ENCODE measurements around the gene BTNL9.
"Not testable (repeated sequence)": the region's sequence is repeated elsewhere in the genome, so short reads cannot be mapped to it uniquely, and the experiment has no call there.

The BTNL9 gene

DNA sequence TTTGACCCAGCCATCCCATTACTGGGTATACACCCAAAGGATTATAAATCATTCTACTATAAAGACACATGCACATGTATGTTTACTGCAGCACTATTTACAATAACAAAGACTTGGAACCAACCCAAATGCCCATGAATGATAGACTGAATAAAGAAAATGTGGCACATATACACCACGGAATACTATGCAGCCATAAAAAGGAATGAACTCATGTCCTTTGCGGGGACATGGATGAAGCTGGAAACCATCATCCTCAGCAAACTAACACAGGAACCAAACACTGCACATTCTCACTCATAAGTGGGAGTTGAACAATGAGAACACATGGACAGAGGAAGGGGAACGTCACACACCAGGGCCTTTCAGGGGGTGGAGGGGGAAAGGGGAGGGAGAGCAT, 22.6 kb upstream of the BTNL9 start:
- H3K4me1 ChIP-seq (ENCODE audit: control extremely low read depth in 1 of 4, control insufficient read depth in 4 of 4, insufficient read depth in 4 of 4, low read length in 3 of 4); H3K36me3 ChIP-seq (ENCODE audit: control insufficient read depth in 4 of 4, insufficient read depth in 4 of 4, low read length in 3 of 4); DNase-seq; H3K27ac ChIP-seq (ENCODE audit: insufficient read depth in 1 of 2, low read depth in 1 of 2, low read length in 2 of 2, poor library complexity in 1 of 2, severe bottlenecking in 2 of 2); H3K4me3 ChIP-seq (ENCODE audit: control insufficient read depth in 1 of 7, extremely low read depth in 1 of 7, insufficient read depth in 4 of 7, low read depth in 2 of 7, low read length in 6 of 7); POLR2A ChIA-PET; H3K27me3 ChIP-seq (replicated peaks in 2 of 5; ENCODE audit: control insufficient read depth in 4 of 5, insufficient read depth in 5 of 5, low read length in 4 of 5); CTCF ChIA-PET: not testable (repeated sequence)
- WGBS (ENCODE audit: insufficient coverage), result no CpG with 5 or more reads among the region's 3 CpGs
- H3K9me3 ChIP-seq (ENCODE audit: control extremely low read depth in 1 of 5, control insufficient read depth in 4 of 5, insufficient read depth in 2 of 5, low read depth in 1 of 5, low read length in 4 of 5), result peaks cover 0 to 19% (median 3%) of the 10 kb centered on the region in 5 experiments

DNA sequence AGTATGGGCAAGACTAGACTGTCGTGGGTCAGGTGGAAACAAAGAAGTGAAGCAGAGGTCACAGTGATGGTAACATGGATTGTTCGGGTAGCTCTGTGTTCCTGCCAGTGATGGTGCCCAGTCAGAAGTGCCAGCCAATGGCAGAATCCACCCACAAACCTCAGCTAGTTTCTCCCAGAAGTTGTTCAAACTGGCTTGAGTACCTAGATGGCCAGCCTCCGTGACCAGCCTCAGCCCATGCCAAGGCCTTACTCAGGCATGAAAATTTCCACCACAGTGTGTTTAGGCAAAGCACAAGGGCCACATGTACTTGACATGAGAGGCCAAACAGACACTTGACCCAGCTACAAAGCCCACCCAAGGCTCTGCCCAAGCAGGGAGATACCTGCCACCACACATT, 19.4 kb upstream of the BTNL9 start:
- H3K4me3 ChIP-seq (ENCODE audit: control insufficient read depth in 1 of 7, extremely low read depth in 1 of 7, insufficient read depth in 4 of 7, low read depth in 2 of 7, low read length in 6 of 7), result no peak overlapping the region
- H3K27me3 ChIP-seq (replicated peaks in 2 of 5; ENCODE audit: control insufficient read depth in 4 of 5, insufficient read depth in 5 of 5, low read length in 4 of 5), result peaks cover 0 to 2% (median 0%) of the 10 kb centered on the region in 5 experiments
- ChIA-PET POLR2A (no interaction called here), CTCF (no interaction called here)
- DNase-seq, result no peak
- peaks cover 0 to 41% (median 12%) of the 10 kb centered on the region in 5 experiments for H3K9me3 ChIP-seq (ENCODE audit: control extremely low read depth in 1 of 5, control insufficient read depth in 4 of 5, insufficient read depth in 2 of 5, low read depth in 1 of 5, low read length in 4 of 5)
- H3K4me1 ChIP-seq (ENCODE audit: control extremely low read depth in 1 of 4, control insufficient read depth in 4 of 4, insufficient read depth in 4 of 4, low read length in 3 of 4), result no peaks in the 10 kb centered on the region
- H3K36me3 ChIP-seq (ENCODE audit: control insufficient read depth in 4 of 4, insufficient read depth in 4 of 4, low read length in 3 of 4), result no peaks in the 10 kb centered on the region
- 89% methylated on average over 2 of the region's 3 CpGs for WGBS (ENCODE audit: insufficient coverage)
- H3K27ac ChIP-seq (ENCODE audit: insufficient read depth in 1 of 2, low read depth in 1 of 2, low read length in 2 of 2, poor library complexity in 1 of 2, severe bottlenecking in 2 of 2), result no peak overlapping the region

DNA sequence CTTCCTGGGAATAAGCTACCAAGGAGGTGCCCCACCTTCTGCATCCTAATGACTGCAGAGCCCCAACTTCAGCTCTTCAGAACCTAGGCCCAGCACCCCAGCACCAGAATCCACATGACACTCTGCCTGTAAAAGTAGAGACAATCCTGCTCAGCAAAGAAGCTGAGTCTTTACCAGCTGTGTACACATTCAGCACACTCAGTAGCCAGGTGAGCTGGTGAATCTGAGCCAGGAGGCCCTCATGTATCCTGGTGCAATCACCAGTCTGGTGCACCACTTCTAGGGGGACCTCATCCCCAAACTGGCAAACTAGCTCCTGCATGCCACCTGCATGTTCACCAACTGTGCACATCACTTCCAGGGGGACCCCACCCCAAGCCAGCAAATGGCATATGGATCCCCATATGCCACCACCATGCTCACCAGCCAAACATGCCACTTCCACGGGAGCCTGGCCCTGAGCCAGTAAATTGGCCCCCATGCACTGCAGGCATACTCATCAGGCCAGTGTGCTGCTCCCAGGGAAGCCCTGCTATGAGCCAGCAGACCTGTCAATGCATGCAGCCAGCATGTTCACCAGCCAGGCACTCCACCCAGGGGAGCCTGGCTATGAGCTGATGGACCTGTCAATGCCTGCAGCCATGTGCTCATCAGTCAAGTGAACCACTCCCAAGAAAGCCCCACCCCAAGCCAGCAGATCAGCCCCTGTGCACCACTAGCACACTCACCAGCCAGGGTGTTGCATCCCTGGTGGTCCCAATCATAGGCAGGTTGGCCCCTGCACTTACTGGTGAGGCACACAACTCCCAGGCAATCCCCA, 15.6 kb upstream of the BTNL9 start:
- ChIA-PET POLR2A (interaction anchor here (0.7 kb wide), 1 partner anchor 40 kb away, joined by 3 read pairs; no protein-coding TSS in a partner anchor), CTCF (no interaction called here)
- WGBS (ENCODE audit: insufficient coverage), result no CpG with 5 or more reads among the region's 1 CpG
- Histone ChIP-seq H3K4me1 (ENCODE audit: control extremely low read depth in 1 of 4, control insufficient read depth in 4 of 4, insufficient read depth in 4 of 4, low read length in 3 of 4) (no peaks in the 10 kb centered on the region), H3K27ac (ENCODE audit: insufficient read depth in 1 of 2, low read depth in 1 of 2, low read length in 2 of 2, poor library complexity in 1 of 2, severe bottlenecking in 2 of 2) (no peak overlapping the region), H3K9me3 (ENCODE audit: control extremely low read depth in 1 of 5, control insufficient read depth in 4 of 5, insufficient read depth in 2 of 5, low read depth in 1 of 5, low read length in 4 of 5) (peaks cover 0 to 41% (median 12%) of the 10 kb centered on the region in 5 experiments), H3K36me3 (ENCODE audit: control insufficient read depth in 4 of 4, insufficient read depth in 4 of 4, low read length in 3 of 4) (no peaks in the 10 kb centered on the region), H3K4me3 (ENCODE audit: control insufficient read depth in 1 of 7, extremely low read depth in 1 of 7, insufficient read depth in 4 of 7, low read depth in 2 of 7, low read length in 6 of 7) (no peak overlapping the region), H3K27me3 (replicated peaks in 2 of 5; ENCODE audit: control insufficient read depth in 4 of 5, insufficient read depth in 5 of 5, low read length in 4 of 5) (peaks cover 0 to 3% (median 0%) of the 10 kb centered on the region in 5 experiments)
- DNase-seq, result no peak

DNA sequence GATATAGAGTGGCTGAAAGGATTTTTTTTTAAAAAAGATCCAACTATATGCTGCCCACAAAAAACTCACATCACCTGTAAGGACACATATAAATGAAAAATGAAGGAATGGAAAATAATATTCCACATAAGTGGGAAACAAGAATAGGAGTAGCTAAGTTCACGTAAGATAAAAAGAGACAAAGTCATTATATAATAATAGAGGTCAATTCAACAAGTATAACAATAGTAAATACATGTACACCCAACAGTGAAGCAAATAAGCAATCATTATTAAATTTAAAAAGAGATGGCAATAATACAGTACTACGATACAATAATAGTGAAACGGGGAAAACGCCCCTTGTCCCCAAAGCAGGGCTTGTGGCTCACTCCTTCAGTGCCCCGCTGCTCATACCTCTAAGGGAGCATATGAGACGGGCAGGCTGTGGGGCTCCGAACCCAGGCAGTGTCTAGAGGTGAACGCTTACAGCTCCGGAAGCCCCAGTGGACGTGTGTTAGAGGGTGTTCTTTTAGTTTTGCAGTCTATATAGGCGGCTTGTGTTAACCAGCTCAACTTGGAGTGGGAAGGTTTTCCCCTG, 12.5 kb upstream of the BTNL9 start:
- Histone ChIP-seq H3K4me1 (ENCODE audit: control extremely low read depth in 1 of 4, control insufficient read depth in 4 of 4, insufficient read depth in 4 of 4, low read length in 3 of 4) (no peaks in the 10 kb centered on the region), H3K36me3 (ENCODE audit: control insufficient read depth in 4 of 4, insufficient read depth in 4 of 4, low read length in 3 of 4) (no peaks in the 10 kb centered on the region), H3K27ac (ENCODE audit: insufficient read depth in 1 of 2, low read depth in 1 of 2, low read length in 2 of 2, poor library complexity in 1 of 2, severe bottlenecking in 2 of 2) (no peak overlapping the region), H3K9me3 (ENCODE audit: control extremely low read depth in 1 of 5, control insufficient read depth in 4 of 5, insufficient read depth in 2 of 5, low read depth in 1 of 5, low read length in 4 of 5) (peaks cover 0 to 23% (median 9%) of the 10 kb centered on the region in 5 experiments), H3K4me3 (ENCODE audit: control insufficient read depth in 1 of 7, extremely low read depth in 1 of 7, insufficient read depth in 4 of 7, low read depth in 2 of 7, low read length in 6 of 7) (no peak overlapping the region), H3K27me3 (replicated peaks in 2 of 5; ENCODE audit: control insufficient read depth in 4 of 5, insufficient read depth in 5 of 5, low read length in 4 of 5) (peaks cover 0 to 3% (median 0%) of the 10 kb centered on the region in 5 experiments)
- 100% methylated on average over 5 of the region's 11 CpGs for WGBS (ENCODE audit: insufficient coverage)
- ChIA-PET CTCF (no interaction called here), POLR2A (no interaction called here)
- no peak for DNase-seq

DNA sequence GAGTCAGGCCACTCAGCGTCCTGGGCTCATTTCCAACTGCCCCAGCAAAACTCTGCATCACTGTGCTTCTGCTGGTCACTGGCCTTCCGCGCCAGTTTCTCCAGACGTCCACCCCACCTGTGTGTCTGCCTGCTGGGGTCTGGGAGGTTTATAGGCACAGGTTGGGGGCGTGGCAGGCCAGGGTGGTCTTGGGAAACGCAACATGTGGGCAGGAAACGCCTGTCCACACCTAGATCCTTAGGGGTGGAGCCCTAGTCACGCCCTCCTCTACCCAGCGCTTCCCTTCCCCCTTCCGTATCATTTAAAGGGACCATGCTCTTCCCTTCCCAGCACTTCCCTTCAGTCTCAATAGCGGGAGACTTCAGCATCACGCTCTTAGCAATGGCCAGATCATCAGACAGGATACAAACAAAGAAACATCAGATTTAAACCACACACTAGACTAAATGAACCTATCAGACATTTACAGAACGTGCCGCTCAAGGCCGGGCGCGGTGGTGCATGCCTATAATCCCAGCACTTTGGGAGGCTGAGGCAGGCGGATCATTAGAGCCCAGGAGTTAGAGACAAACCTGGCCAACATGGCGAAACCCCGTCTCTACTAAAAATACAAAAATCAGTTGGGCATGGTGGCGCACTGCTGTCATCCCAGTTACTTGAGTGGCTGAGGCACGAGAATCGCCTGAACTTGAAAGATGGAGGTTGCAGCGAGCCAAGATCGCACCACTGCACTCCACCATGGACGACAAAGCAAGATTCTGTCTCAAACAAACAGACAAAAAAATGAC, 11.8 kb upstream of the BTNL9 start:
- CTCF ChIA-PET, result no interaction called here

DNA sequence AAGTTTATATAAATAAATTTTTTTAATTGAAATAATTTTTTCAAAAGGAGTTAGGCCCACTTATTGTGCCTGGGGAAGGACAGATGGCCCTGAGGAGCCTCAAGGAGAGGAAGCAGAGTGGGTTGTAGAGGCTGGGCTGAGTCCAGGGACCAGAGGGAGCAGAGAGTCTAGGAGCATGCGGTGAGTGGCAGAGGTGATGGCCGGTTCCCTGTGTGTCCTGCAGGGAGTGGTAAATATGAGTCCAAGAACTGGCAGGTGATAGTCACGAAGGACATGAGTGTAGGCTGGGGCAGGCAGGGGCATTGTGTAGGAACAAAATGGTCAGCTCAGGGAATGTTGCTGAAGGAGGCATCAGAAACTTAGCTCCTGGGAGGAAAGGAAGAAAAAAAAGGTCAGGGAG, 8.3 kb upstream of the BTNL9 start:
- Histone ChIP-seq H3K27me3 (replicated peaks in 2 of 5; ENCODE audit: control insufficient read depth in 4 of 5, insufficient read depth in 5 of 5, low read length in 4 of 5) (peaks cover 0 to 15% (median 3%) of the 10 kb centered on the region in 5 experiments), H3K9me3 (ENCODE audit: control extremely low read depth in 1 of 5, control insufficient read depth in 4 of 5, insufficient read depth in 2 of 5, low read depth in 1 of 5, low read length in 4 of 5) (peaks cover 0 to 12% (median 0%) of the 10 kb centered on the region in 5 experiments), H3K4me1 (ENCODE audit: control extremely low read depth in 1 of 4, control insufficient read depth in 4 of 4, insufficient read depth in 4 of 4, low read length in 3 of 4) (no peaks in the 10 kb centered on the region), H3K4me3 (ENCODE audit: control insufficient read depth in 1 of 7, extremely low read depth in 1 of 7, insufficient read depth in 4 of 7, low read depth in 2 of 7, low read length in 6 of 7) (no peak overlapping the region), H3K36me3 (ENCODE audit: control insufficient read depth in 4 of 4, insufficient read depth in 4 of 4, low read length in 3 of 4) (no peaks in the 10 kb centered on the region), H3K27ac (ENCODE audit: insufficient read depth in 1 of 2, low read depth in 1 of 2, low read length in 2 of 2, poor library complexity in 1 of 2, severe bottlenecking in 2 of 2) (no peak overlapping the region)
- POLR2A ChIA-PET, result no interaction called here
- CTCF ChIA-PET, result no interaction called here
- no peak for DNase-seq
- WGBS (ENCODE audit: insufficient coverage), result 95% methylated on average over 3 of the region's 3 CpGs

More for the DNA sequence above, 11.8 kb upstream of the BTNL9 start:
- no peak for DNase-seq
- Histone ChIP-seq H3K27ac (ENCODE audit: insufficient read depth in 1 of 2, low read depth in 1 of 2, low read length in 2 of 2, poor library complexity in 1 of 2, severe bottlenecking in 2 of 2) (no peak overlapping the region), H3K27me3 (replicated peaks in 2 of 5; ENCODE audit: control insufficient read depth in 4 of 5, insufficient read depth in 5 of 5, low read length in 4 of 5) (peaks cover 0 to 8% (median 0%) of the 10 kb centered on the region in 5 experiments), H3K9me3 (ENCODE audit: control extremely low read depth in 1 of 5, control insufficient read depth in 4 of 5, insufficient read depth in 2 of 5, low read depth in 1 of 5, low read length in 4 of 5) (peaks cover 0 to 23% (median 6%) of the 10 kb centered on the region in 5 experiments), H3K4me3 (ENCODE audit: control insufficient read depth in 1 of 7, extremely low read depth in 1 of 7, insufficient read depth in 4 of 7, low read depth in 2 of 7, low read length in 6 of 7) (no peak overlapping the region), H3K4me1 (ENCODE audit: control extremely low read depth in 1 of 4, control insufficient read depth in 4 of 4, insufficient read depth in 4 of 4, low read length in 3 of 4) (no peaks in the 10 kb centered on the region), H3K36me3 (ENCODE audit: control insufficient read depth in 4 of 4, insufficient read depth in 4 of 4, low read length in 3 of 4) (no peaks in the 10 kb centered on the region)
- POLR2A ChIA-PET, result no interaction called here
- 84% methylated on average over 23 of the region's 26 CpGs for WGBS (ENCODE audit: insufficient coverage)

All from common myeloid progenitor, CD34-positive (primary cell).